Sigmoid colon (tissue), 7 donors: ENCODE results near the gene FSD1L. TPM values are rescaled to one million over a fixed set of nuclear protein-coding genes. Genes with fewer than 3 reads are reported as not detected.

ENCODE experiments used
- DNase-seq: peaks from one replicate; pipeline ENCODE4 v3.0.0-alpha.2; 2019
- H3K27ac ChIP-seq, 4 donors: fragments of 200-600 bp; sonication (generic); one replicate each; pipeline ENCODE4 v1.5.1; 2016 to 2019; ENCODE audit warnings: mild to moderate bottlenecking in 1 of 4
- H3K27me3 ChIP-seq, 3 donors: fragments of 200-600 bp; sonication (generic); one replicate each; pipeline ENCODE4 v1.5.1; 2019; ENCODE audit warnings: mild to moderate bottlenecking in 1 of 3
- H3K36me3 ChIP-seq, 4 donors: fragments of 200-600 bp; sonication (generic); one replicate each; pipeline ENCODE4 v1.5.1; 2016 to 2019
- H3K4me1 ChIP-seq, 4 donors: fragments of 200-600 bp; sonication (generic); one replicate each; pipeline ENCODE4 v1.5.1; 2017 to 2019
- H3K4me3 ChIP-seq, 4 donors: fragments of 200-600 bp; sonication (generic); one replicate each; pipeline ENCODE4 v1.5.1; 2017 to 2019; ENCODE audit warnings: mild to moderate bottlenecking in 2 of 4, moderate library complexity in 1 of 4
- H3K9me3 ChIP-seq, 4 donors: fragments of 200-600 bp in 3 of 4; sonication (generic) in 3 of 4; one replicate each; pipeline versions ENCODE4 v1.5.1 to v1.6.1; 2013 to 2019
- CTCF ChIP-seq, 4 experiments: fragments of 450-650 bp in 3 of 4; fragments of 200-600 bp in 1 of 4; IDR thresholded peaks; one replicate each; pipeline ENCODE4 v1.5.1; 2016 to 2019; ENCODE audit warnings: antibody characterized with exemption in 4 of 4, mild to moderate bottlenecking in 3 of 4, moderate library complexity in 2 of 4
- EP300 ChIP-seq, 4 donors: sonication (generic); formaldehyde crosslinking; IDR thresholded peaks; one replicate each; pipeline ENCODE4 v1.6.1; 2017; ENCODE audit warnings: antibody characterized with exemption in 4 of 4
- POLR2A ChIP-seq, 2 donors: fragments of 450-650 bp; IDR thresholded peaks; one replicate each; pipeline ENCODE4 v1.6.1; 2016; ENCODE audit warnings: antibody characterized with exemption in 2 of 2, mild to moderate bottlenecking in 2 of 2, moderate library complexity in 2 of 2
- POLR2AphosphoS5 ChIP-seq, 4 donors: sonication (generic); formaldehyde crosslinking; IDR thresholded peaks; one replicate each; pipeline ENCODE4 v1.6.1; 2017; ENCODE audit warnings: antibody characterized with exemption in 4 of 4
- whole genome bisulfite sequencing, 2 donors: extraction: QIAGEN DNeasy Blood & Tissue Kit; methylation state at CpG; one replicate each; pipeline ENCODE4 v1.1.7; 2013; 5-methylcytosine and 5-hydroxymethylcytosine counted together
- intact Hi-C: fragments of 100-400 bp; cut with DNase I; formaldehyde crosslinking; loops from one replicate; pipeline ENCODE4 v1.15.1; 2023
- polyA plus RNA-seq, 3 donors: library from polyadenylated mRNA; stranded (reverse); fragments of 200-250 nt; gene quantifications; one replicate each; pipeline ENCODE4 v1.2.3, GENCODE V29; 2013
- total RNA-seq, 4 donors: library from RNA; depleted of rRNA; stranded (reverse); fragments of >200 nt; gene quantifications; one replicate each; pipeline ENCODE4 v1.1.0, GENCODE V29; 2016
- donor health status: healthy with polysubstance abuse.
- donor health status: Bipolar disorder and iron deficiency.
- donor health status: healthy.

FSD1L gene
- total and polyA plus RNA-seq, 7 donors, result 1.2 to 6.4 (median 3.9) TPM

- H3K4me1 ChIP-seq, result peaks cover 0 to 12% (median 5%) of the 10 kb centered on the region in 4 donors
- no peaks in the 10 kb centered on the region for H3K9me3 ChIP-seq
- H3K27ac ChIP-seq, result no peak overlapping the region
- intact Hi-C loops, result no loop called here
- 83 to 87% methylated on average over 2 of the region's 2 CpGs for WGBS, 2 donors
- H3K36me3 ChIP-seq, result peaks cover 0 to 2% (median 0%) of the 10 kb centered on the region in 4 donors
- TF ChIP-seq POLR2AphosphoS5 (IDR thresholded peaks at IDR 0.05), result no peak
- TF ChIP-seq EP300 (IDR thresholded peaks at IDR 0.05), result no peak
- TF ChIP-seq POLR2A (IDR thresholded peaks at IDR 0.05), result no peak
- no peak for TF ChIP-seq CTCF (IDR thresholded peaks at IDR 0.05)
- H3K4me3 ChIP-seq, result no peak overlapping the region
- no peaks in the 10 kb centered on the region for H3K27me3 ChIP-seq
- DNase-seq, result no peak
Observed at GRCh38 chr9:105459336-105459735, 11.5 kb downstream of the FSD1L start.

GRCh38 chr9:105466898-105467455 lies 19.1 kb downstream of the FSD1L start:
- no peak overlapping the region for H3K4me3 ChIP-seq
- TF ChIP-seq CTCF (IDR thresholded peaks at IDR 0.05) (no peak), EP300 (IDR thresholded peaks at IDR 0.05) (no peak), POLR2AphosphoS5 (IDR thresholded peaks at IDR 0.05) (no peak), POLR2A (IDR thresholded peaks at IDR 0.05) (no peak)
- peaks cover 0 to 37% (median 0%) of the 10 kb centered on the region in 4 donors for H3K36me3 ChIP-seq
- H3K27ac ChIP-seq, result no peak overlapping the region
- no peaks in the 10 kb centered on the region for H3K27me3 ChIP-seq
- no peaks in the 10 kb centered on the region for H3K9me3 ChIP-seq
- 67 to 88% methylated on average over 3 of the region's 3 CpGs for WGBS, 2 donors
- DNase-seq, result no peak
- H3K4me1 ChIP-seq, result no peaks in the 10 kb centered on the region
- intact Hi-C loops, result no loop called here

GRCh38 chr9:105468875-105469274 lies 21.0 kb downstream of the FSD1L start:
- no peaks in the 10 kb centered on the region for H3K27me3 ChIP-seq
- TF ChIP-seq EP300 (IDR thresholded peaks at IDR 0.05) (no peak), POLR2AphosphoS5 (IDR thresholded peaks at IDR 0.05) (no peak), POLR2A (IDR thresholded peaks at IDR 0.05) (no peak), CTCF (IDR thresholded peaks at IDR 0.05) (no peak)
- whole genome bisulfite sequencing, 2 donors, result 94 to 95% methylated on average over 1 of the region's 1 CpG
- intact Hi-C loops, result no loop called here
- DNase-seq, result no peak
- H3K27ac ChIP-seq, result no peak overlapping the region
- no peaks in the 10 kb centered on the region for H3K4me1 ChIP-seq
- H3K36me3 ChIP-seq, result peaks cover 0 to 37% (median 0%) of the 10 kb centered on the region in 4 donors
- H3K4me3 ChIP-seq, result no peak overlapping the region
- H3K9me3 ChIP-seq, result no peaks in the 10 kb centered on the region

GRCh38 chr9:105473221-105473620 lies 25.4 kb downstream of the FSD1L start:
- 95 to 96% methylated on average over 2 of the region's 2 CpGs for WGBS, 2 donors
- no peaks in the 10 kb centered on the region for H3K4me1 ChIP-seq
- DNase-seq, result no peak
- peaks cover 0 to 16% (median 0%) of the 10 kb centered on the region in 4 donors for H3K36me3 ChIP-seq
- H3K9me3 ChIP-seq, result no peaks in the 10 kb centered on the region
- H3K4me3 ChIP-seq, result no peak overlapping the region
- intact Hi-C loops, result no loop called here
- TF ChIP-seq POLR2A (IDR thresholded peaks at IDR 0.05) (no peak), POLR2AphosphoS5 (IDR thresholded peaks at IDR 0.05) (no peak), EP300 (IDR thresholded peaks at IDR 0.05) (no peak), CTCF (IDR thresholded peaks at IDR 0.05) (no peak)
- H3K27me3 ChIP-seq, result no peaks in the 10 kb centered on the region
- no peak overlapping the region for H3K27ac ChIP-seq

GRCh38 chr9:105475302-105475701 lies 27.5 kb downstream of the FSD1L start:
- H3K36me3 ChIP-seq, result peaks cover 0 to 6% (median 0%) of the 10 kb centered on the region in 4 donors
- H3K27ac ChIP-seq, result no peak overlapping the region
- TF ChIP-seq POLR2A (IDR thresholded peaks at IDR 0.05) (no peak), EP300 (IDR thresholded peaks at IDR 0.05) (no peak), POLR2AphosphoS5 (IDR thresholded peaks at IDR 0.05) (no peak), CTCF (IDR thresholded peaks at IDR 0.05) (no peak)
- DNase-seq, result no peak
- no peaks in the 10 kb centered on the region for H3K27me3 ChIP-seq
- no peaks in the 10 kb centered on the region for H3K9me3 ChIP-seq
- H3K4me1 ChIP-seq, result no peaks in the 10 kb centered on the region
- no peak overlapping the region for H3K4me3 ChIP-seq
- WGBS, 2 donors, result 49 to 75% methylated on average over 2 of the region's 2 CpGs
- intact Hi-C loops, result no loop called here
